Adrenal gland (tissue), 12 donors: ENCODE measurements around the gene IKZF2. TPM values are rescaled to one million over a fixed set of nuclear protein-coding genes. Genes with fewer than 3 reads are reported as not detected.

Source experiments
- DNase-seq, 7 donors: peaks; one replicate each; pipeline ENCODE4 v3.0.0-alpha.2; 2019 to 2020
- H3K27ac ChIP-seq, 5 donors: fragments of 200-600 bp; sonication (generic) in 4 of 5; 1 replicate in 3 of 5; 2 replicates in 2 of 5; pipeline versions ENCODE4 v1.5.1 to v1.8.0; 2016 to 2020; ENCODE audit warnings: mild to moderate bottlenecking in 1 of 5
- H3K27me3 ChIP-seq: fragments of 200-600 bp; 2 replicates; pipeline ENCODE4 v1.8.0; 2021
- H3K36me3 ChIP-seq, 2 donors: fragments of 200-600 bp; replicated peaks in 1 of 2; 1 replicate in 1 of 2; 2 replicates in 1 of 2; pipeline versions ENCODE4 v1.5.1 to v1.8.0; 2018 to 2022
- H3K4me1 ChIP-seq, 2 donors: fragments of 200-600 bp; replicated peaks in 1 of 2; 1 replicate in 1 of 2; 2 replicates in 1 of 2; pipeline versions ENCODE4 v1.5.1 to v1.8.0; 2018 to 2021
- H3K4me3 ChIP-seq, 4 donors: fragments of 200-600 bp; sonication (generic) in 3 of 4; one replicate each; pipeline ENCODE4 v1.5.1; 2016 to 2018
- H3K9me3 ChIP-seq, 3 donors: fragments of 200-600 bp; sonication (generic) in 1 of 3; replicated peaks in 1 of 3; 1 replicate in 2 of 3; 2 replicates in 1 of 3; pipeline versions ENCODE4 v1.5.1 to v1.8.0; 2016 to 2021
- POLR2A ChIP-seq, 2 donors: fragments of 450-650 bp; IDR thresholded peaks; one replicate each; pipeline ENCODE4 v1.6.1; 2017; ENCODE audit warnings: antibody characterized with exemption in 2 of 2, mild to moderate bottlenecking in 2 of 2, moderate library complexity in 1 of 2
- WGBS, 4 donors: extraction: QIAGEN DNeasy Blood & Tissue Kit in 2 of 4; methylation state at CpG; one replicate each; pipeline versions ENCODE4 v1.1.5 to v1.1.7; 2013 to 2017; 5-methylcytosine and 5-hydroxymethylcytosine counted together
- intact Hi-C, 2 donors: fragments of 100-400 bp; cut with DNase I; formaldehyde crosslinking; loops; one replicate each; pipeline versions ENCODE4 v1.14.1 to v1.15.0; 2022 to 2023
- polyA plus RNA-seq, 3 donors: library from polyadenylated mRNA; stranded (reverse); fragments of 200-250 nt in 2 of 3; fragments of 350-450 nt in 1 of 3; fragmentation: Illumina TruSeq in 1 of 3; extraction: RNeasy Lipid Tissue Mini Kit (QIAGEN cat#74804) in 1 of 3; gene quantifications; one replicate each; pipeline ENCODE4 v1.2.3, GENCODE V29; 2013 to 2014
- total RNA-seq, 9 donors: library from RNA; depleted of rRNA in 4 of 9; stranded (reverse); fragments of >200 nt in 4 of 9; fragments of 120-200 nt in 1 of 9; fragmentation: NEBNext Ultra II Directional in 1 of 9; extraction: Animal tissue kit (Norgen Biotek cat#: 25700) in 1 of 9; gene quantifications; one replicate each; pipeline versions ENCODE4 v1.1.0 to v1.2.4, GENCODE V29; 2013 to 2023
- TF ChIP-seq, protein P1 (sequence below), 6 experiments: fragments of 450-650 bp in 4 of 6; fragments of 200-600 bp in 2 of 6; sonication (generic) in 1 of 6; IDR thresholded peaks; 1 replicate in 5 of 6; 2 replicates in 1 of 6; pipeline versions ENCODE4 v1.5.1 to v1.8.0; 2016 to 2021; ENCODE audit warnings: antibody characterized with exemption in 6 of 6, mild to moderate bottlenecking in 2 of 6, moderate library complexity in 1 of 6
- donor health status: healthy with polysubstance abuse.
- donor health status: Bipolar disorder and iron deficiency.
- donor health status: DM: yes; HTN: yes; CAD: no.
- donor health status: DM: no; HTN: no; CAD: no.
- donor health status: DM: no; HTN: no; CAD: no.
- donor health status: DM: yes; HTN: yes; CAD: no.

IKZF2 gene
- total and polyA plus RNA-seq, 12 donors, result 0.44 to 18.9 (median 8.0) TPM

DNA sequence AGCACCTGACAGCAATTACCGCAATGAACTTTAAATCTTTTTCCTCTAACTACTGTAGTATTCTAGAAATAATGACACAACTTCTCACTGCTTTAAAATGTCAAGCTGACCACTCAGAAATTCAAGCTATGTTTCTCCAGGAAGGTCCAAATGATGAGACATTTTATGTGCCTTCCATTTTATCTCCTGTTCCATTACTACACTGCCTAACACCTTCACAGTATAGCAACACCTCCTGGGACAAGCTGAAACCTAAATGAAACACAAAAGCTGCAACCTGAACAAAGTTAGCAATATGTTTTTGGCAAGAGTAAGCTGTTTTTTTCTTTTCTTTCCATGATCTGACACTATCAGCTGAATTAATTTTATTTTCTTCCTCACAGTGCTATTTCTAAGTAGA lies 81.9 kb downstream of the IKZF2 start:
- TF ChIP-seq POLR2A (IDR thresholded peaks at IDR 0.05), result no peak
- TF ChIP-seq, protein P1, sequence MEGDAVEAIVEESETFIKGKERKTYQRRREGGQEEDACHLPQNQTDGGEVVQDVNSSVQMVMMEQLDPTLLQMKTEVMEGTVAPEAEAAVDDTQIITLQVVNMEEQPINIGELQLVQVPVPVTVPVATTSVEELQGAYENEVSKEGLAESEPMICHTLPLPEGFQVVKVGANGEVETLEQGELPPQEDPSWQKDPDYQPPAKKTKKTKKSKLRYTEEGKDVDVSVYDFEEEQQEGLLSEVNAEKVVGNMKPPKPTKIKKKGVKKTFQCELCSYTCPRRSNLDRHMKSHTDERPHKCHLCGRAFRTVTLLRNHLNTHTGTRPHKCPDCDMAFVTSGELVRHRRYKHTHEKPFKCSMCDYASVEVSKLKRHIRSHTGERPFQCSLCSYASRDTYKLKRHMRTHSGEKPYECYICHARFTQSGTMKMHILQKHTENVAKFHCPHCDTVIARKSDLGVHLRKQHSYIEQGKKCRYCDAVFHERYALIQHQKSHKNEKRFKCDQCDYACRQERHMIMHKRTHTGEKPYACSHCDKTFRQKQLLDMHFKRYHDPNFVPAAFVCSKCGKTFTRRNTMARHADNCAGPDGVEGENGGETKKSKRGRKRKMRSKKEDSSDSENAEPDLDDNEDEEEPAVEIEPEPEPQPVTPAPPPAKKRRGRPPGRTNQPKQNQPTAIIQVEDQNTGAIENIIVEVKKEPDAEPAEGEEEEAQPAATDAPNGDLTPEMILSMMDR (IDR thresholded peaks at IDR 0.05), result no peak
- no peak overlapping the region for H3K27ac ChIP-seq
- H3K4me1 ChIP-seq, result peaks cover 0 to 20% of the 10 kb centered on the region in 2 donors
- intact Hi-C loops, result no loop called here
- H3K27me3 ChIP-seq, result no peaks in the 10 kb centered on the region
- H3K36me3 ChIP-seq, result no peaks in the 10 kb centered on the region
- H3K4me3 ChIP-seq, result no peak overlapping the region
- 87 to 95% (median 89%) methylated on average over 1 of the region's 1 CpG for WGBS, 4 donors
- DNase-seq, result no peak
- H3K9me3 ChIP-seq, result no peaks in the 10 kb centered on the region

DNA sequence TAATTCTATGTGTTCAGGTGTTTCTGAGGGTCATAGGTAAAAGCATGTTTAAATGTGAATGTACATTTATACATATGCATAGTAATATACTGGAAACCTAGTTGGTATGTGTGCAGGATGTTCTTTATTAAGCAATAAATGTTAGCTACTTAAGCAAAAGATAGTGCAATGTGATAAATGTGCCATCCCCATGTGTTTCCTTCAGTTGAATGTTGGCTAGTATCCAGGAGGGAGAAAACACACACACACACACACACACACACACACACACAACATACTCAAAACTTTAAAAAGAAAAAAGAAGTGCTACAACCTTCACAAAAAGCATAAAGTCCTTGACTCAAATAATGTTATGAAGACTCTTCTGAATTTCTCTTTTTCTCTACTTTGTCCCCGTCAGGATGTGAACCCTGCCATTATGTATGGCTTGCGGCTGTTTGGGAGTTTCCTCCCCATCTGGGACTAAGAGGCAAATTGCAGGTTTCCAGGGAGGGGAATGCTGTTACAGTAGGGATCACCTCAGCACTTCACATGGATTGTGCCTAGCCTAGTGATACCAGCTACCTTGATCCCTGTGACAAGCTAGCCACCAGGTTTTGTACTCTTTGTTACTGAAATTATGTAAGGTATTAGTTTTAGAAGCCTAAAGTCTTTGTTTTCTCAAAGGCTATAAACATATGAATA lies 82.6 kb downstream of the IKZF2 start:
- intact Hi-C loops, result no loop called here
- TF ChIP-seq POLR2A (IDR thresholded peaks at IDR 0.05), result no peak
- TF ChIP-seq, protein P1 (IDR thresholded peaks at IDR 0.05), result no peak
- no peak for DNase-seq
- Histone ChIP-seq H3K27me3 (no peaks in the 10 kb centered on the region), H3K4me1 (peaks cover 0 to 20% of the 10 kb centered on the region in 2 donors), H3K27ac (no peak overlapping the region), H3K4me3 (no peak overlapping the region), H3K9me3 (no peaks in the 10 kb centered on the region), H3K36me3 (no peaks in the 10 kb centered on the region)
- WGBS, 4 donors, result 66 to 93% (median 79%) methylated on average over 2 of the region's 2 CpGs

DNA sequence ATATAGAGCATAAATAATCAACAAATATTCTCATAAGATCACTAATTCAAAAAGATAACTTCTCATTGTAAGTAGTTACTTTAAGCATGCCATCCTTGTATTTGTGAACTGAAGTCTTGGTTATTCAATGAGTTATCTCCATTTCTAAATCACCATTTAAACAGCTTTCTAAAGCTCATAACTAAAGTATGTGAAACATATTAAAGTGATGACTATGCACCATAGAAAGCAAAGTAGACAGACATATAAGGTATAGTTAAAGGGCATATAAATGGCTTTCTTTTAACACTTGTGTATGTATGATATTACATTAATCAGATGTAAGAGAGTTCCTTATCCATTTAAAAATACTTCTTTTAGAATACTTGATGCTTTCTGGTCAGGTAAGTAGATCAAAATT lies 83.5 kb downstream of the IKZF2 start:
- no peaks in the 10 kb centered on the region for H3K9me3 ChIP-seq
- TF ChIP-seq, protein P1 (IDR thresholded peaks at IDR 0.05), result no peak
- no peak for TF ChIP-seq POLR2A (IDR thresholded peaks at IDR 0.05)
- H3K27ac ChIP-seq, result no peak overlapping the region
- intact Hi-C loops, result no loop called here
- no peak overlapping the region for H3K4me3 ChIP-seq
- no peak for DNase-seq
- H3K36me3 ChIP-seq, result no peaks in the 10 kb centered on the region
- H3K4me1 ChIP-seq, result peaks cover 0 to 20% of the 10 kb centered on the region in 2 donors
- H3K27me3 ChIP-seq, result no peaks in the 10 kb centered on the region

DNA sequence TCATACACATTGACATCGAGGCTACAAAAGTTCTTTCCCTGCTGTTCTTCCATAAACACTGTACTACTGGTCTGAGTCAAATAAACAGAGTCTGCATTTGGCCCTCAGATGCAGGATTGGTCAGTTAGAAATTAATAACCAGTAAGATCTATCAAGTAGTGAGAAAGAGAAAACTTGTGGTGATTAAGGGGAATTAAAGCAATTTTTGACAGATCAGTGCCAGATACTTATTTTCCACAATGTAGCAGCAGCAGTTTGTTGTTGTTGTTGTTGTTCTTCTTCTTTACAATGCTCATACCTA lies 85.0 kb downstream of the IKZF2 start:
- TF ChIP-seq POLR2A (IDR thresholded peaks at IDR 0.05), result no peak
- TF ChIP-seq, protein P1 (IDR thresholded peaks at IDR 0.05), result no peak
- Histone ChIP-seq H3K4me1 (peaks cover 0 to 20% of the 10 kb centered on the region in 2 donors), H3K9me3 (no peaks in the 10 kb centered on the region), H3K27ac (peak overlapping the region in 2 of 5 donors; percentile 13 to 17), H3K4me3 (peak overlapping the region in 1 of 4 donors; percentile 27), H3K27me3 (no peaks in the 10 kb centered on the region), H3K36me3 (no peaks in the 10 kb centered on the region)
- intact Hi-C loops, result no loop called here
- 7 to 16% (median 15%) methylated on average over 1 of the region's 1 CpG for WGBS, 4 donors
- no peak for DNase-seq
